PC-3 (cell line): ENCODE data around the gene LINC01488.

ENCODE experiments used
- EZH2 ChIP-seq: fragments of 300-600 bp; sonication (generic); IDR thresholded peaks from one replicate; pipeline ENCODE4 v1.6.1; 2017; ENCODE audit warnings: antibody characterized with exemption, mild to moderate bottlenecking, low read length; ENCODE audit not compliant: unreplicated experiment
- TF ChIP-seq, protein P1 (sequence below): fragments of 300-600 bp; sonication (generic); conservative IDR thresholded peaks from 2 replicates; pipeline ENCODE4 v1.5.1; 2017; ENCODE audit warnings: antibody characterized with exemption, low read depth, mild to moderate bottlenecking, low read length

DNA sequence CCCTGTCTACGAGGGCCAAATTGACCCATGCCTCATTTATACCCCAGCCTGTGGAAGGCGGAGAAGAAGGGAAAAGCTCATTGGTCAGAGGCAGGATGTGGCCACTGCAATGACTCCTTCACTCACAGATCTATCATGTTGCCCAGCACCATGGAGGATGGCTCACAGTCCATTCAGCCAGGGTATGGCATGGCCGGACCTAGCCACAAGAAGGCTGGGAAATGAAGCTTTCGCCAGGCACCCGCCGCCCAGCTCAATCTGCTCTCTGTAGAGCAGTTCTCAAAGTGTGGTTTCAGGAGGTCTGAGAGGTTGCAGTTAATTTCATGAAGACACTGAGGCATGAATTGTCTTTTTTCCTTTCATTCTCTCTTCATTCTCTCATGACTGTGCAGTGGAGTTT, 40.6 kb upstream of the LINC01488 start:
- no peak for TF ChIP-seq EZH2
- TF ChIP-seq, protein P1, sequence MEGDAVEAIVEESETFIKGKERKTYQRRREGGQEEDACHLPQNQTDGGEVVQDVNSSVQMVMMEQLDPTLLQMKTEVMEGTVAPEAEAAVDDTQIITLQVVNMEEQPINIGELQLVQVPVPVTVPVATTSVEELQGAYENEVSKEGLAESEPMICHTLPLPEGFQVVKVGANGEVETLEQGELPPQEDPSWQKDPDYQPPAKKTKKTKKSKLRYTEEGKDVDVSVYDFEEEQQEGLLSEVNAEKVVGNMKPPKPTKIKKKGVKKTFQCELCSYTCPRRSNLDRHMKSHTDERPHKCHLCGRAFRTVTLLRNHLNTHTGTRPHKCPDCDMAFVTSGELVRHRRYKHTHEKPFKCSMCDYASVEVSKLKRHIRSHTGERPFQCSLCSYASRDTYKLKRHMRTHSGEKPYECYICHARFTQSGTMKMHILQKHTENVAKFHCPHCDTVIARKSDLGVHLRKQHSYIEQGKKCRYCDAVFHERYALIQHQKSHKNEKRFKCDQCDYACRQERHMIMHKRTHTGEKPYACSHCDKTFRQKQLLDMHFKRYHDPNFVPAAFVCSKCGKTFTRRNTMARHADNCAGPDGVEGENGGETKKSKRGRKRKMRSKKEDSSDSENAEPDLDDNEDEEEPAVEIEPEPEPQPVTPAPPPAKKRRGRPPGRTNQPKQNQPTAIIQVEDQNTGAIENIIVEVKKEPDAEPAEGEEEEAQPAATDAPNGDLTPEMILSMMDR, result no peak
